ENCODE measurements around the gene RDH11. TPM values are rescaled to one million over a fixed set of nuclear protein-coding genes. Genes with fewer than 3 reads are reported as not detected.

The RDH11 gene
- total and polyA plus RNA-seq, 9 donors, result 40.6 to 51.5 (median 44.3) TPM

DNA sequence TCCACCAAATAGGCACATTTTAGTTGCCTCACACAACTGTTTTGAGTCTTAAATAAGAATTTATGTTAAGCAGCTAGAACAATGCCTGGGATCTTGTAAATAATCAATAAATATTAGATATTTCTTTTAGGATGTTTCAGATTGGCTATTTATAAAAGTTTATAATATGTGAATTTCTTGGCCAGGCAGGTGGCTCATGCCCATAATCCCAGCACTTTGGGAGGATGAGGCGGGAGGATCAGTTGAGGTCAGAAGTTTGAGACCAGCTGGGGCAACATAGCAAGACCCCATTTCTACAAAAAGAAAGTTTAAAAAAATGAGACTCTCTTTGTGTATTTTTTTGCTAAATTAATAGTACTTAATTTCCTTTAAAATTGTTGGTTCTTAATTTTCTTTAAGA is 54.1 kb downstream of the RDH11 start:
- H3K27me3 ChIP-seq (ENCODE audit: control insufficient read depth, insufficient read depth, low read length), result no peaks in the 10 kb centered on the region
- no CpG with 5 or more reads among the region's 1 CpG for WGBS (ENCODE audit: insufficient coverage)
- no peaks in the 10 kb centered on the region for H3K4me1 ChIP-seq (ENCODE audit: control insufficient read depth, insufficient read depth, low read length)
- no peak for DNase-seq
- no peaks in the 10 kb centered on the region for H3K9me3 ChIP-seq (replicated peaks; ENCODE audit: control insufficient read depth, low read depth, low read length)
- peaks cover 6% of the 10 kb centered on the region for H3K36me3 ChIP-seq (ENCODE audit: control insufficient read depth, insufficient read depth, low read length)
- no peak overlapping the region for H3K27ac ChIP-seq (ENCODE audit: low read length)
- H3K4me3 ChIP-seq (ENCODE audit: low read length), result no peak overlapping the region

DNA sequence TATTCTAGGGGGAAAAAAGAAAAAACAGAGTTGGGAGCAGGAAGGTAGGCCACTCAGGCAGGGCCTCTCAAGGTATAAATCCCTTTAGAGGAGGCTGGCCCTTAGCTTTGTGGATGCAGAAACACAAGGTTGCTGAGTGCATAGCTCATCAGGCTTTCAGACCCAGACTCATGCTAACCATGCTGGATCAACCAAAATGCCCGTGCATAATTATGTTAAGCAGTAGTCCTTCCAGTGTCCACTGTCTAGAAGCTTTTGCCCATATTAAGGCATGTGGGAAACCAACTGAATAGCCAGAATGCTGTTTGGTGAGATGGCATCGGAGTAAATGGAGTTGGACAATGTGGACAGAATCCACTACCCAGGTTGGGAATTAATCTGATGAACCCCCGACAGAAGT is 56.9 kb downstream of the RDH11 start:
- Histone ChIP-seq H3K27me3 (ENCODE audit: control insufficient read depth, insufficient read depth, low read length) (no peaks in the 10 kb centered on the region), H3K4me1 (ENCODE audit: control insufficient read depth, insufficient read depth, low read length) (no peaks in the 10 kb centered on the region), H3K27ac (ENCODE audit: low read length) (no peak overlapping the region), H3K4me3 (ENCODE audit: low read length) (no peak overlapping the region), H3K36me3 (ENCODE audit: control insufficient read depth, insufficient read depth, low read length) (no peaks in the 10 kb centered on the region), H3K9me3 (replicated peaks; ENCODE audit: control insufficient read depth, low read depth, low read length) (no peaks in the 10 kb centered on the region)
- 67% methylated on average over 1 of the region's 3 CpGs for WGBS (ENCODE audit: insufficient coverage)
- DNase-seq, result no peak

- H3K27me3 ChIP-seq (ENCODE audit: control insufficient read depth, insufficient read depth, low read length), result no peaks in the 10 kb centered on the region
- H3K4me3 ChIP-seq (ENCODE audit: low read length), result no peak overlapping the region
- H3K27ac ChIP-seq (ENCODE audit: low read length), result no peak overlapping the region
- H3K4me1 ChIP-seq (ENCODE audit: control insufficient read depth, insufficient read depth, low read length), result no peaks in the 10 kb centered on the region
- 50% methylated on average over 1 of the region's 3 CpGs for WGBS (ENCODE audit: insufficient coverage)
- no peak for DNase-seq
- no peaks in the 10 kb centered on the region for H3K9me3 ChIP-seq (replicated peaks; ENCODE audit: control insufficient read depth, low read depth, low read length)
- no peaks in the 10 kb centered on the region for H3K36me3 ChIP-seq (ENCODE audit: control insufficient read depth, insufficient read depth, low read length)
These were observed 59.1 kb downstream of the RDH11 start for GRCh38 chr14:67636361-67636919.

- no peaks in the 10 kb centered on the region for H3K4me1 ChIP-seq (ENCODE audit: control insufficient read depth, insufficient read depth, low read length)
- H3K27me3 ChIP-seq (ENCODE audit: control insufficient read depth, insufficient read depth, low read length), result no peaks in the 10 kb centered on the region
- no peaks in the 10 kb centered on the region for H3K9me3 ChIP-seq (replicated peaks; ENCODE audit: control insufficient read depth, low read depth, low read length)
- no peak overlapping the region for H3K27ac ChIP-seq (ENCODE audit: low read length)
- no peak for DNase-seq
- no peak overlapping the region for H3K4me3 ChIP-seq (ENCODE audit: low read length)
- H3K36me3 ChIP-seq (ENCODE audit: control insufficient read depth, insufficient read depth, low read length), result no peaks in the 10 kb centered on the region
- WGBS (ENCODE audit: insufficient coverage), result 79% methylated on average over 4 of the region's 5 CpGs
These were observed 62.0 kb downstream of the RDH11 start for GRCh38 chr14:67633451-67634147.

DNA sequence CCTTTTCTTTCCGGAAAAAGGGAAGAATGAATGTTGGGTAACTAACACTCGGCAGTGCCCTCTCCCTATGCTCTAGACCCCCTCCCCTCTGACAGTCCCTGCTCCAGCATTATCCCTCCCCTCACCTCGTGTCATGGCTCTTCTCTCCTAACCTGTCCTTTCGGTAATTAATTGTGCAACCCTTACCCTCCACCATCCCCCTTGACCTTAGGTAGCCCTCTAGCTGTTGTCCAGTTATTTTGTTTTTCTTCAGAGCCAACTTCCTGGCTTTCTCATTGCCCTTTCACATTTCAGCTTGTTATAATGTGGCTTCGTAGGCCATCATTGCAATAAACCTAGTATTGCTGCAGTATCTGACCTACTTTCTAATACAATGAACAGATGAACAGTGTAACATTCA is 64.6 kb downstream of the RDH11 start:
- no peak overlapping the region for H3K4me3 ChIP-seq (ENCODE audit: low read length)
- 79% methylated on average over 3 of the region's 5 CpGs for WGBS (ENCODE audit: insufficient coverage)
- H3K27me3 ChIP-seq (ENCODE audit: control insufficient read depth, insufficient read depth, low read length), result no peaks in the 10 kb centered on the region
- H3K27ac ChIP-seq (ENCODE audit: low read length), result no peak overlapping the region
- no peak for DNase-seq
- no peaks in the 10 kb centered on the region for H3K4me1 ChIP-seq (ENCODE audit: control insufficient read depth, insufficient read depth, low read length)
- H3K36me3 ChIP-seq (ENCODE audit: control insufficient read depth, insufficient read depth, low read length), result no peaks in the 10 kb centered on the region
- no peaks in the 10 kb centered on the region for H3K9me3 ChIP-seq (replicated peaks; ENCODE audit: control insufficient read depth, low read depth, low read length)

DNA sequence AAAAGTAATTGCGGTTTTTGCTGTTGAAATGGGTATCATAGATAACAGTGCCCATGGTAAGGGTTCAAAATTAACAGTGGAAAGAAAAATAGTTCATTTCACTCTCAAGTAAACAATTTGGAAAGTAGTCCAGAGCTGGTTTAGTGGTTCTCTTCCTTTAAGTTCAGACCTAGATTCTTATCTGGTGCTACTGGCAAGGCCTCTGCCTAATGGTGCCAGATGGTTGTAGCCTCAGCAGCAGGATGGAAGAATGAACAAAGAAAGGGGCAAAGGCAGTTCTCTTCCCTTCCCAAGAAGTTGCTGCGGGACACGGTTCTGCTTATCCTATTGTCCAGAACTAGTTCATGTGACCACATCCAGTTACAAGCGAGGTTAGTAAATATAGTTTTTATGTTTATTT is 65.4 kb downstream of the RDH11 start:
- H3K4me1 ChIP-seq (ENCODE audit: control insufficient read depth, insufficient read depth, low read length), result no peaks in the 10 kb centered on the region
- no peak overlapping the region for H3K27ac ChIP-seq (ENCODE audit: low read length)
- H3K27me3 ChIP-seq (ENCODE audit: control insufficient read depth, insufficient read depth, low read length), result no peaks in the 10 kb centered on the region
- H3K4me3 ChIP-seq (ENCODE audit: low read length), result no peak overlapping the region
- DNase-seq, result no peak
- H3K36me3 ChIP-seq (ENCODE audit: control insufficient read depth, insufficient read depth, low read length), result no peaks in the 10 kb centered on the region
- H3K9me3 ChIP-seq (replicated peaks; ENCODE audit: control insufficient read depth, low read depth, low read length), result no peaks in the 10 kb centered on the region
- WGBS (ENCODE audit: insufficient coverage), result no CpG with 5 or more reads among the region's 4 CpGs

- Histone ChIP-seq H3K4me1 (ENCODE audit: control insufficient read depth, insufficient read depth, low read length) (no peaks in the 10 kb centered on the region), H3K4me3 (ENCODE audit: low read length) (no peak overlapping the region), H3K27me3 (ENCODE audit: control insufficient read depth, insufficient read depth, low read length) (no peaks in the 10 kb centered on the region), H3K36me3 (ENCODE audit: control insufficient read depth, insufficient read depth, low read length) (no peaks in the 10 kb centered on the region), H3K27ac (ENCODE audit: low read length) (no peak overlapping the region), H3K9me3 (replicated peaks; ENCODE audit: control insufficient read depth, low read depth, low read length) (no peaks in the 10 kb centered on the region)
- DNase-seq, result no peak
These were observed 68.0 kb downstream of the RDH11 start for GRCh38 chr14:67627519-67627918.

Other genes starting within 250 kb of the RDH11 start
- gene TMEM229B, start 207.0 kb downstream of the RDH11 start, total RNA-seq, result 0.40 TPM
- gene TMEM229B, start 207.0 kb downstream of the RDH11 start, polyA plus RNA-seq (ENCODE audit: insufficient read depth in 1 of 8, insufficient read length in 8 of 8, low replicate concordance in 1 of 8), result under 1 TPM; 0.23 to 0.62 (median 0.43) TPM
- 0.75 TPM for gene PLEKHH1, start 162.5 kb downstream of the RDH11 start, total RNA-seq
- gene PLEKHH1, start 162.5 kb downstream of the RDH11 start, polyA plus RNA-seq (ENCODE audit: insufficient read depth in 1 of 8, insufficient read length in 8 of 8, low replicate concordance in 1 of 8), result 1 to 10 TPM in 6 of 8 donors, under 1 TPM in 2; 0.58 to 3.5 (median 1.4) TPM
- 10.0 TPM for gene PIGH, start 95.5 kb downstream of the RDH11 start, total RNA-seq
- 10 to 100 TPM in 6 of 8 donors, 1 to 10 TPM in 2; 9.8 to 14.8 (median 13.1) TPM for gene PIGH, start 95.5 kb downstream of the RDH11 start, polyA plus RNA-seq (ENCODE audit: insufficient read depth in 1 of 8, insufficient read length in 8 of 8, low replicate concordance in 1 of 8)
- gene ARG2, start 75.8 kb downstream of the RDH11 start, total RNA-seq, result 1.0 TPM
- 1 to 10 TPM; 1.2 to 3.1 (median 2.0) TPM for gene ARG2, start 75.8 kb downstream of the RDH11 start, polyA plus RNA-seq (ENCODE audit: insufficient read depth in 1 of 8, insufficient read length in 8 of 8, low replicate concordance in 1 of 8)
- 52.8 TPM for gene VTI1B, start 21.1 kb downstream of the RDH11 start, total RNA-seq
- 10 to 100 TPM; 71.0 to 85.0 (median 79.1) TPM for gene VTI1B, start 21.1 kb downstream of the RDH11 start, polyA plus RNA-seq (ENCODE audit: insufficient read depth in 1 of 8, insufficient read length in 8 of 8, low replicate concordance in 1 of 8)
- gene RDH12, start 6.1 kb upstream of the RDH11 start, total RNA-seq, result 0.40 TPM
- 1 to 10 TPM in 2 of 8 donors, under 1 TPM in 6; 0.30 to 1.2 (median 0.65) TPM for gene RDH12, start 6.1 kb upstream of the RDH11 start, polyA plus RNA-seq (ENCODE audit: insufficient read depth in 1 of 8, insufficient read length in 8 of 8, low replicate concordance in 1 of 8)
- 12.9 TPM for gene ZFYVE26, start 120.8 kb upstream of the RDH11 start, total RNA-seq
- gene ZFYVE26, start 120.8 kb upstream of the RDH11 start, polyA plus RNA-seq (ENCODE audit: insufficient read depth in 1 of 8, insufficient read length in 8 of 8, low replicate concordance in 1 of 8), result 10 to 100 TPM in 7 of 8 donors, 1 to 10 TPM in 1; 9.4 to 16.8 (median 12.2) TPM
- 16.5 TPM for gene RAD51B, start 124.0 kb upstream of the RDH11 start, total RNA-seq
- 1 to 10 TPM; 6.0 to 9.3 (median 7.2) TPM for gene RAD51B, start 124.0 kb upstream of the RDH11 start, polyA plus RNA-seq (ENCODE audit: insufficient read depth in 1 of 8, insufficient read length in 8 of 8, low replicate concordance in 1 of 8)

Measured in muscle of leg (tissue), 11 donors.